Stimulated activated CD4-positive, alpha-beta T cell treated with anti-CD3 and anti-CD28 coated beads, Interleukin-15, amount 100 ng/mL, for 24 hours (primary cell): ENCODE results near the gene MUC20.
"Not testable (repeated sequence)": the region's sequence is repeated elsewhere in the genome, so short reads cannot be mapped to it uniquely, and the experiment has no call there.

Experiments used
- DNase-seq: peaks from one replicate; pipeline ENCODE4 v3.0.0-alpha.2; 2020

Gene MUC20

GRCh38 chr3:195720831-195721506 lies at the start of gene MUC20:
Gene MUC20, plus strand, starts transcription at chr3:195720978. Its CDS starts 30 bp downstream, at chr3:195721008.
- DNase-seq, result not testable (repeated sequence)

GRCh38 chr3:195671283-195671682 lies 49.5 kb upstream of the MUC20 start:
- DNase-seq, result not testable (repeated sequence)

GRCh38 chr3:195673711-195674110 lies 47.1 kb upstream of the MUC20 start:
- not testable (repeated sequence) for DNase-seq

GRCh38 chr3:195678391-195679015 lies 42.3 kb upstream of the MUC20 start:
- DNase-seq, result not testable (repeated sequence)

GRCh38 chr3:195680690-195681089 lies 40.1 kb upstream of the MUC20 start:
- DNase-seq, result not testable (repeated sequence)

- not testable (repeated sequence) for DNase-seq
These were observed 39.2 kb upstream of the MUC20 start for GRCh38 chr3:195681458-195682103.

GRCh38 chr3:195682104-195682742 lies 38.6 kb upstream of the MUC20 start:
- DNase-seq, result not testable (repeated sequence)

GRCh38 chr3:195683722-195684526 lies 36.9 kb upstream of the MUC20 start:
- DNase-seq, result not testable (repeated sequence)

- not testable (repeated sequence) for DNase-seq
These were observed 36.1 kb upstream of the MUC20 start for GRCh38 chr3:195684527-195685257.

- peak; percentile 30 for DNase-seq
These were observed 34.1 kb upstream of the MUC20 start for GRCh38 chr3:195686537-195687208.

- DNase-seq, result peak; percentile 75
These were observed 33.5 kb upstream of the MUC20 start for GRCh38 chr3:195687209-195687760.

- not testable (repeated sequence) for DNase-seq
These were observed 32.2 kb upstream of the MUC20 start for GRCh38 chr3:195688471-195689183.

- not testable (repeated sequence) for DNase-seq
These were observed 31.4 kb upstream of the MUC20 start for GRCh38 chr3:195689184-195690070.

- no peak for DNase-seq
These were observed 29.8 kb upstream of the MUC20 start for GRCh38 chr3:195690951-195691350.

GRCh38 chr3:195691596-195692353 lies 29.0 kb upstream of the MUC20 start:
- not testable (repeated sequence) for DNase-seq

GRCh38 chr3:195692354-195692685 lies 28.5 kb upstream of the MUC20 start:
- no peak for DNase-seq

- no peak for DNase-seq
These were observed 27.9 kb upstream of the MUC20 start for GRCh38 chr3:195692781-195693427.
